Caco-2 (cell line): ENCODE data around the gene CPLX1. TPM values are rescaled to one million over a fixed set of nuclear protein-coding genes. Genes with fewer than 3 reads are reported as not detected.

ENCODE experiments used
- BruUV-seq: library from RNA; stranded (reverse); fragments of 400-500 nt; replicated peaks from 2 replicates; lab custom pipeline; 2021; lab: Mats Ljungman, UMichigan
- CTCF ChIA-PET: fragments of 300-600 bp; sonication (Branson Sonifier 250); formaldehyde crosslinking; loops from one replicate; lab custom pipeline; 2022; ENCODE audit warnings: antibody characterized with exemption; lab: Charles Lee
- POLR2A ChIA-PET: fragments of 300-600 bp; sonication (Branson Sonifier 250); formaldehyde crosslinking; loops from one replicate; lab custom pipeline; 2022; ENCODE audit warnings: antibody characterized with exemption; lab: Charles Lee
- DNase-seq, 2 experiments: peaks; one replicate each; pipeline versions ENCODE4 v3.0.0 to v3.0.0-alpha.2; 2020 to 2022
- H3K27me3 ChIP-seq: replicated peaks from 2 replicates; pipeline ENCODE4 v1.6.0; 2011; ENCODE audit warnings: low read length; ENCODE audit not compliant: control insufficient read depth, insufficient read depth
- H3K36me3 ChIP-seq: 2 replicates; pipeline ENCODE4 v1.5.1; 2011; ENCODE audit warnings: low read length; ENCODE audit not compliant: control insufficient read depth, insufficient read depth
- H3K4me1 ChIP-seq: fragments of 250-450 bp; sonication (Bioruptor Pico); 2 replicates; pipeline ENCODE4 v1.5.1; 2020; ENCODE audit warnings: mild to moderate bottlenecking
- H3K4me3 ChIP-seq: 2 replicates; pipeline ENCODE4 v1.5.1; 2011; ENCODE audit warnings: low read depth, mild to moderate bottlenecking, control low read depth, low read length
- H3K9me3 ChIP-seq: fragments of 250-450 bp; sonication (Bioruptor Pico); 2 replicates; pipeline ENCODE4 v1.5.1; 2020; ENCODE audit warnings: mild to moderate bottlenecking, moderate library complexity
- H3K27ac Mint-ChIP-seq: one replicate; pipeline ENCODE4 v1.8.0; 2022; ENCODE audit warnings: mixed read lengths; ENCODE audit not compliant: unreplicated experiment
- H3K27me3 Mint-ChIP-seq: one replicate; pipeline ENCODE4 v1.8.0; 2022; ENCODE audit warnings: mixed read lengths; ENCODE audit not compliant: insufficient read depth, unreplicated experiment
- H3K36me3 Mint-ChIP-seq: one replicate; pipeline ENCODE4 v1.8.0; 2022; ENCODE audit warnings: mild to moderate bottlenecking, mixed read lengths; ENCODE audit not compliant: insufficient read depth, unreplicated experiment
- H3K4me1 Mint-ChIP-seq: one replicate; pipeline ENCODE4 v1.8.0; 2022; ENCODE audit warnings: low read depth, mixed read lengths; ENCODE audit not compliant: unreplicated experiment
- H3K4me3 Mint-ChIP-seq: one replicate; pipeline ENCODE4 v1.8.0; 2022; ENCODE audit warnings: mild to moderate bottlenecking, moderate library complexity, mixed read lengths; ENCODE audit not compliant: unreplicated experiment
- H3K9me3 Mint-ChIP-seq: one replicate; pipeline ENCODE4 v1.8.0; 2022; ENCODE audit warnings: mixed read lengths; ENCODE audit not compliant: unreplicated experiment
- CTCF ChIP-seq, 2 experiments: fragments of 200-600 bp in 1 of 2; IDR thresholded peaks; 1 replicate in 1 of 2; 2 replicates in 1 of 2; pipeline versions ENCODE4 v1.5.1 to v1.8.0; 2011 to 2022; ENCODE audit warnings: antibody characterized with exemption in 1 of 2, control low read depth in 1 of 2, inconsistent platforms in 1 of 2, low read depth in 1 of 2, low read length in 1 of 2, mild to moderate bottlenecking in 1 of 2, moderate library complexity in 1 of 2; ENCODE audit not compliant: insufficient read depth in 1 of 2, severe bottlenecking in 1 of 2, unreplicated experiment in 1 of 2
- intact Hi-C: fragments of 100-400 bp; cut with micrococcal nuclease; formaldehyde crosslinking; loops from one replicate; pipeline ENCODE4 v1.10.0; 2022; ENCODE audit not compliant: unreplicated experiment
- total RNA-seq: library from RNA; stranded (reverse); gene quantifications from 2 replicates; pipeline ENCODE4 v1.2.3, GENCODE V29; 2022

Gene CPLX1
- total RNA-seq, 1 experiment from 2014 or later = 20.9 TPM

- Mint-ChIP-seq H3K4me3 (no peak overlapping the region), H3K27me3 (no peaks in the 10 kb centered on the region), H3K9me3 (no peaks in the 10 kb centered on the region), H3K36me3 (peaks cover 49% of the 10 kb centered on the region), H3K27ac (no peak overlapping the region), H3K4me1 (peaks cover 5% of the 10 kb centered on the region)
- DNase-seq = no peak
- ChIA-PET POLR2A (no interaction called here), CTCF (no interaction called here)
- no peak for TF ChIP-seq CTCF (IDR thresholded peaks at IDR 0.05; ENCODE audit: insufficient read depth in 1 of 2, low read depth in 1 of 2, low read length in 1 of 2, severe bottlenecking in 1 of 2, unreplicated experiment in 1 of 2)
- Histone ChIP-seq H3K9me3 (no peaks in the 10 kb centered on the region), H3K36me3 (peaks cover 2% of the 10 kb centered on the region; the same call in 1 of the 2 replicates), H3K27me3 (no peaks in the 10 kb centered on the region), H3K4me3 (no peak overlapping the region), H3K4me1 (no peaks in the 10 kb centered on the region)
- intact Hi-C loops = no loop called here
- no TSS peak for BruUV-seq
Observed at GRCh38 chr4:743463-744211, 82.3 kb downstream of the CPLX1 start.

GRCh38 chr4:742742-743311 lies 83.1 kb downstream of the CPLX1 start:
- no TSS peak for BruUV-seq
- Histone ChIP-seq H3K27me3 (no peaks in the 10 kb centered on the region), H3K4me3 (no peak overlapping the region), H3K9me3 (no peaks in the 10 kb centered on the region), H3K36me3 (peaks cover 2% of the 10 kb centered on the region; the same call in 1 of the 2 replicates), H3K4me1 (no peaks in the 10 kb centered on the region)
- no peak overlapping the region for H3K27ac Mint-ChIP-seq
- H3K4me3 Mint-ChIP-seq = no peak overlapping the region
- H3K4me1 Mint-ChIP-seq = peaks cover 5% of the 10 kb centered on the region
- DNase-seq = peak; percentile 66 to 73
- CTCF ChIA-PET = interaction anchor here (0.5 to 1.4 kb wide), 3 partner anchors 73 to 244 kb away, joined by 3 to 4 read pairs (median 4); partner anchors contain the start of gene IDUA
- TF ChIP-seq CTCF (IDR thresholded peaks at IDR 0.05; ENCODE audit: insufficient read depth in 1 of 2, low read depth in 1 of 2, low read length in 1 of 2, severe bottlenecking in 1 of 2, unreplicated experiment in 1 of 2) = peak; percentile 59 to 81
- intact Hi-C loops = no loop called here
- H3K27me3 Mint-ChIP-seq = no peaks in the 10 kb centered on the region
- H3K36me3 Mint-ChIP-seq = peaks cover 42% of the 10 kb centered on the region
- H3K9me3 Mint-ChIP-seq = no peaks in the 10 kb centered on the region
- POLR2A ChIA-PET = no interaction called here

DNA sequence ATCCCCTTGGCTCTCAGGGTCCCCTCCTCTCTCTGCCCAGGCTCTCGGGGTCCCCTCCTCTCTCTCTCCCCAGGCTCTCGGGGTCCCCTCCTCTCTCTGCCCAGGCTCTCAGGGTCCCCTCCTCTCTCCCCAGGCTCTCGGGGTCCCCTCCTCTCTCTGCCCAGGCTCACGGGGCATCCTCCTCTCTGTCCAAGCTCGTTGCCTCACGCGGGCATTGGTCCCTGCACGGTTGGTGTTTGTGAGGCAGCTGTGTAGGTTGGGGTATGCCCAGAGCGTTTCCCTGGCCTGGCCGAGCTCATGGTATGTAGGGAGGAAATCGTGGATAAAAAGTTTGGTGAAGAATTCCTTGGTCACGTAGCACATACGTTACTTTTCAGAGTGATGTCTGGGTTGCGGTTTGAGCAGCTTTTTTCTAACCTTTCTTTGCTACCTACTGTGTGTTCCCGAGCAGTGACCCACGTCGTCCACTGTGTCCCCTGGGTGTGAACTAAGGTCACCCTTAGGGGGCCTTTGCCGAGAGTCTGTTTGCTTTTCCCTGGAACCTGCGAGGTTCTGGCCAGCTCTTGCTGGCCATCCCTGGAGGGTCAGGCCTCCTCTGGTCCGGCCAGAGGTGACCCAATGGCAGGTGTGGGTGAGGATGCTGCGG lies 83.7 kb downstream of the CPLX1 start:
- Histone ChIP-seq H3K4me1 (no peaks in the 10 kb centered on the region), H3K4me3 (no peak overlapping the region), H3K36me3 (peaks cover 2% of the 10 kb centered on the region; the same call in 1 of the 2 replicates), H3K9me3 (no peaks in the 10 kb centered on the region), H3K27me3 (no peaks in the 10 kb centered on the region)
- intact Hi-C loops = no loop called here
- no peak for TF ChIP-seq CTCF (IDR thresholded peaks at IDR 0.05; ENCODE audit: insufficient read depth in 1 of 2, low read depth in 1 of 2, low read length in 1 of 2, severe bottlenecking in 1 of 2, unreplicated experiment in 1 of 2)
- Mint-ChIP-seq H3K36me3 (peaks cover 44% of the 10 kb centered on the region), H3K4me3 (no peak overlapping the region), H3K27ac (no peak overlapping the region), H3K27me3 (no peaks in the 10 kb centered on the region), H3K9me3 (no peaks in the 10 kb centered on the region), H3K4me1 (peaks cover 5% of the 10 kb centered on the region)
- no TSS peak for BruUV-seq
- CTCF ChIA-PET = interaction anchor here (0.6 to 1.4 kb wide), 2 partner anchors 122 to 245 kb away, joined by 3 to 4 read pairs; partner anchors contain the start of gene IDUA
- DNase-seq = no peak
- POLR2A ChIA-PET = no interaction called here
